Upper lobe of left lung (tissue), 4 donors: ENCODE measurements around the gene VWA3A.
A peak's percentile ranks its signal among the peaks of the same experiment; 100 is the strongest.

Experiments used
- CTCF ChIP-seq, 6 experiments: fragments of 450-650 bp in 4 of 6; fragments of 200-600 bp in 2 of 6; sonication (generic) in 2 of 6; IDR thresholded peaks; one replicate each; pipeline ENCODE4 v1.5.1; 2016 to 2019; ENCODE audit warnings: antibody characterized with exemption in 6 of 6
- POLR2AphosphoS5 ChIP-seq, 2 donors: sonication (generic); formaldehyde crosslinking; IDR thresholded peaks; one replicate each; pipeline ENCODE4 v1.5.1; 2017; ENCODE audit warnings: antibody characterized with exemption in 2 of 2

GRCh38 chr16:22190776-22191531, 98.6 kb downstream of the VWA3A start:
- TF ChIP-seq POLR2AphosphoS5 (IDR thresholded peaks at IDR 0.05) (peak; percentile 92 to 97), CTCF (IDR thresholded peaks at IDR 0.05) (no peak)
